ENCODE results near the gene CTBS. TPM values are rescaled to one million over a fixed set of nuclear protein-coding genes. Genes with fewer than 3 reads are reported as not detected.

CTBS gene
- total RNA-seq, 1 donor from 2014 or later, result 3.6 TPM

DNA sequence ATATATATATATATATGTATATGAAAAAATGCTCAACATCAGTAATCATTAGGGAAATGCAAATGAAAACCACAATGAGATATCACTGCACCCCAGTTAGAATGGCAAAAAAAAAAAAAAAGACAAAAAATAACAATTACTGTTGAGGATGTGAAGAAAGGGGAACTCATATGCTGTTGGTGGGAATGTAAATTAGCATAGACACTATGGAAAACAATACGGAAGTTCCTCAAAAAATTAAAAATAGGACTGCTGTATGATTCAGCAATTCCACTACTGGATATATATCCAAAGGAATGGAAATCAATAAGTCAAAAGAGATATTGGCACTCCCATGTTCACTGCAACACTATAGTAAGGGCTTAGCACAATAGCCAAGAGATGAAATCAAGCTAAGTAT is 41.5 kb upstream of the CTBS start:
- DNase-seq (ENCODE audit: low read depth, low spot score), result no peak
- Mint-ChIP-seq H3K9me3 (peaks cover 12% of the 10 kb centered on the region), H3K36me3 (ENCODE audit: low read depth) (peaks cover 19% of the 10 kb centered on the region), H3K4me1 (peaks cover 20% of the 10 kb centered on the region), H3K4me3 (no peak overlapping the region), H3K27me3 (ENCODE audit: low read depth) (no peaks in the 10 kb centered on the region), H3K27ac (ENCODE audit: unreplicated experiment) (no peak overlapping the region)
- TF ChIP-seq, protein P1, sequence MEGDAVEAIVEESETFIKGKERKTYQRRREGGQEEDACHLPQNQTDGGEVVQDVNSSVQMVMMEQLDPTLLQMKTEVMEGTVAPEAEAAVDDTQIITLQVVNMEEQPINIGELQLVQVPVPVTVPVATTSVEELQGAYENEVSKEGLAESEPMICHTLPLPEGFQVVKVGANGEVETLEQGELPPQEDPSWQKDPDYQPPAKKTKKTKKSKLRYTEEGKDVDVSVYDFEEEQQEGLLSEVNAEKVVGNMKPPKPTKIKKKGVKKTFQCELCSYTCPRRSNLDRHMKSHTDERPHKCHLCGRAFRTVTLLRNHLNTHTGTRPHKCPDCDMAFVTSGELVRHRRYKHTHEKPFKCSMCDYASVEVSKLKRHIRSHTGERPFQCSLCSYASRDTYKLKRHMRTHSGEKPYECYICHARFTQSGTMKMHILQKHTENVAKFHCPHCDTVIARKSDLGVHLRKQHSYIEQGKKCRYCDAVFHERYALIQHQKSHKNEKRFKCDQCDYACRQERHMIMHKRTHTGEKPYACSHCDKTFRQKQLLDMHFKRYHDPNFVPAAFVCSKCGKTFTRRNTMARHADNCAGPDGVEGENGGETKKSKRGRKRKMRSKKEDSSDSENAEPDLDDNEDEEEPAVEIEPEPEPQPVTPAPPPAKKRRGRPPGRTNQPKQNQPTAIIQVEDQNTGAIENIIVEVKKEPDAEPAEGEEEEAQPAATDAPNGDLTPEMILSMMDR (conservative IDR thresholded peaks at IDR 0.05), result no peak

DNA sequence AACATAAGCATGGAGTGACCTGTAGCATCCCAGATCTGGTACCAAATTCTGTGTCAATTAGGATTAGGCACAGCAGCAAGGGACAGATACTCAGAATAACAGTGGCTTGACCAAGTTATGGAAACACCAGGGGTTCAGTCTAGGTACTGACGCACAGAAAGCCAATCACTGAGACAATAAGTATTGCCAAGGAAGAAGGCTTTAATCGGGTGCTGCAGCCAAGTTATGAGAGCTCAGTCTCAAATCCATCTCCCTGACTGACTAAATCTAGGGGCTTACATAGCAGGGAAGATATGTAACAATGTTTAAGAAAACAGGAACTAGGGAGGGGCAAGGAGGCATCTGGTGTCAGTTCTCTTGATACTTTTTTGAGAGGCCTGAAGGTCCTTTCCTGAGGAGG is 39.6 kb upstream of the CTBS start:
- DNase-seq (ENCODE audit: low read depth, low spot score), result no peak
- peaks cover 20% of the 10 kb centered on the region for H3K36me3 Mint-ChIP-seq (ENCODE audit: low read depth)
- no peak overlapping the region for H3K4me3 Mint-ChIP-seq
- H3K9me3 Mint-ChIP-seq, result peaks cover 14% of the 10 kb centered on the region
- TF ChIP-seq, protein P1 (conservative IDR thresholded peaks at IDR 0.05), result no peak
- H3K27me3 Mint-ChIP-seq (ENCODE audit: low read depth), result no peaks in the 10 kb centered on the region
- H3K4me1 Mint-ChIP-seq, result peaks cover 8% of the 10 kb centered on the region
- H3K27ac Mint-ChIP-seq (ENCODE audit: unreplicated experiment), result no peak overlapping the region

DNA sequence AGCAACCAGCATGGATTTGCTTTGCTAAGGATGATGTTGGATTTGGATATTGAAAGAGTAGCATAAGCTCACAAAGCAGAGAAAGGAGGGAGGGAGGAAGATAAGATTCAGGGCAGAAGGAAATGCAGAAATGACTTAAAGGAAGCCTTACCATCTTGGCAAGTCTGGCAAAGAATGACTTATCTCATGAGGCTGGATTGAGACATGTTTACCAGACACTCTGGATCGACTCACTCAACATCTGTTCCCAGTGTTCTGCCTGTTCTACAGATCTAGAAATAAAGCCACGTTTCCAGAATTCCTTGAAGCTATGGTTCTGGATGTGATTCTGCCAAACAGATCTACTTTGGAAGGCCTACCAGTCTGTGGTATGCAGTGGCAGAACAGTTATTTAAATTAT is 38.8 kb upstream of the CTBS start:
- no peak overlapping the region for H3K4me3 Mint-ChIP-seq
- DNase-seq (ENCODE audit: low read depth, low spot score), result no peak
- H3K9me3 Mint-ChIP-seq, result peaks cover 14% of the 10 kb centered on the region
- no peak overlapping the region for H3K27ac Mint-ChIP-seq (ENCODE audit: unreplicated experiment)
- H3K36me3 Mint-ChIP-seq (ENCODE audit: low read depth), result peaks cover 20% of the 10 kb centered on the region
- H3K4me1 Mint-ChIP-seq, result peaks cover 8% of the 10 kb centered on the region
- H3K27me3 Mint-ChIP-seq (ENCODE audit: low read depth), result no peaks in the 10 kb centered on the region
- TF ChIP-seq, protein P1 (conservative IDR thresholded peaks at IDR 0.05), result no peak

DNA sequence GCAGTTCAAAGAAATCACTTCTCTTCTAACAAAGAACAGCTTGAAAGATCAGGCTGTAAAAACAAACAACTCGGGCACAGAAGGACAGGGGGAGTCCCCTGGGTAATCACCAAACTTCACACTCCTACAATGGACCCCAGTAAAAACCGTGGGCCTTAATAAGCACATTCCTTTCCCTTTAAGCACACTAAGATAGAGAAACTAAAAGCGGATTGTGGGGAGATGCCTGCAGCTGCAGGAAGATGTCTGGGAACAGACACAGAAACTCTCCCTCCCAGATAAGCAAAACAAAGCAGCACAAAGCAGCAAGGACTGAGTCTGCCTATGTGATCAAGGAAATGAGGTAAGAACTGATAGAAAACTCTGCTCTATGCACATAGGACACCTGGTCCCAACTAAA is 37.6 kb upstream of the CTBS start:
- peaks cover 8% of the 10 kb centered on the region for H3K4me1 Mint-ChIP-seq
- TF ChIP-seq, protein P1 (conservative IDR thresholded peaks at IDR 0.05), result no peak
- no peak overlapping the region for H3K4me3 Mint-ChIP-seq
- H3K9me3 Mint-ChIP-seq, result peaks cover 14% of the 10 kb centered on the region
- H3K36me3 Mint-ChIP-seq (ENCODE audit: low read depth), result peaks cover 20% of the 10 kb centered on the region
- H3K27me3 Mint-ChIP-seq (ENCODE audit: low read depth), result no peaks in the 10 kb centered on the region
- DNase-seq (ENCODE audit: low read depth, low spot score), result no peak
- peak overlapping the region; percentile 25 for H3K27ac Mint-ChIP-seq (ENCODE audit: unreplicated experiment)

DNA sequence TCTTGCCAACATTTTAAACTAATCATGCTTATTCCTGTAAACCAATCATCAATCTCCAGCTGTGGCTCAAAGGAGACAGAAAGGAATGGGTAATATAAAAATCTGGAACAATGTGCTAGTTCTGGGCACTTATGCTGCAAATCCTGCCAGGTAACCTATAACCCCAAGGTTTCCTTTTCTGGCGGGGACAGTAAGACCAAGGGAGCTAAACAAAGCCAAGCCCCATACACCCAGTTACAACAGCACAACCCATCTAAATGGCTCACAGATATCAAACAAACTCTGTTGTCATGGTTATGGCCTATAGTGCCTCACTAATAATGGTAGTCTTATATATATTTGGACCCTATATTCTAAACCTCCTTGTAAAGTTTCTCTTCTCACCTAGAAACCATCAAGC is 36.9 kb upstream of the CTBS start:
- Mint-ChIP-seq H3K4me3 (no peak overlapping the region), H3K36me3 (ENCODE audit: low read depth) (peaks cover 24% of the 10 kb centered on the region), H3K27ac (ENCODE audit: unreplicated experiment) (no peak overlapping the region), H3K27me3 (ENCODE audit: low read depth) (no peaks in the 10 kb centered on the region), H3K4me1 (peaks cover 8% of the 10 kb centered on the region), H3K9me3 (peaks cover 18% of the 10 kb centered on the region)
- DNase-seq (ENCODE audit: low read depth, low spot score), result no peak
- TF ChIP-seq, protein P1 (conservative IDR thresholded peaks at IDR 0.05), result no peak

DNA sequence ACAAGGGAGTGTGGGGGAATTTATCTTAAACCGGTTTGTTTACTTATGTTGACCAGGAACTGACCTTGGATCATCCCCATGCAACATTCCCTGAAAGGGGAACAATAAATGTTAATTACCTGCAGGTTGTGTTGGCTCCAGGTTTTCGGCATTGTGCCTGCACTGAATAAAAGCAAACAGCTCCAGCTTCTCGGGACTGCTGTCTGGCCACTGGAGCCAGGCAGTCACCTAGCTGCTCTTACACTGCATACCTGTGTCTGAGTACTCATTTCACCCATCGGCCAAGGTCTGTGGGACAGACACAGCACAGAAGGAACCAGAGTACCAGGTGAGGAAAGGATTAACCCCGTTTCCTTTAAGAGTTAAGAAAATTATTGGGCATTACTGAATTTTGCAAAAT is 32.7 kb upstream of the CTBS start:
- Mint-ChIP-seq H3K27me3 (ENCODE audit: low read depth) (no peaks in the 10 kb centered on the region), H3K9me3 (peaks cover 22% of the 10 kb centered on the region), H3K36me3 (ENCODE audit: low read depth) (peaks cover 30% of the 10 kb centered on the region), H3K4me1 (peaks cover 7% of the 10 kb centered on the region), H3K4me3 (no peak overlapping the region), H3K27ac (ENCODE audit: unreplicated experiment) (no peak overlapping the region)
- TF ChIP-seq, protein P1 (conservative IDR thresholded peaks at IDR 0.05), result no peak
- DNase-seq (ENCODE audit: low read depth, low spot score), result no peak

All from neural crest cell (in vitro differentiated cells).